ENCODE results near the gene HELZ2. TPM values are rescaled to one million over a fixed set of nuclear protein-coding genes. Genes with fewer than 3 reads are reported as not detected.

HELZ2 gene
- total RNA-seq, 2 experiments from 2014 or later: 139 to 285 TPM

DNA sequence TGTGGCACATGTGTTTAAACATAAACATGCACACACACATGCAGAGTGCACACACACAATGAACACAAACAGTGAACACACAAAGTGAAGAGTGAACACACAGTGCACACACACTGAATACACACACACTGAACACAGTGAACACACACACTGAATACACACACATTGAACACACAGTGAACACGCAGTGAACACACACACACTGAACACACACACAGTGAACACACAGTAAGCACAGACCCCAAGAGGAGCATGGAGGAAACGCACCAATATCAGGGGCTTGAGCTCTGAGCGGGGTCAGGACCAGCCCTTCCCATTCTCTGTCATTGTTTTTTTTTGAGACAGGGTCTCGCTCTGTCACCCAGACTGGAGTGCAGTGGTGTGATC, 17.1 kb upstream of the HELZ2 start:
- DNase-seq: no peak
- H3K27ac Mint-ChIP-seq: no peak overlapping the region
- peaks cover 25% of the 10 kb centered on the region for H3K36me3 Mint-ChIP-seq
- H3K27me3 Mint-ChIP-seq: no peaks in the 10 kb centered on the region
- CTCF ChIA-PET: no interaction called here
- no peak for ATAC-seq
- H3K4me1 Mint-ChIP-seq: no peaks in the 10 kb centered on the region
- H3K9me3 Mint-ChIP-seq (ENCODE audit: low read depth): no peaks in the 10 kb centered on the region
- no peak overlapping the region for H3K4me3 Mint-ChIP-seq

DNA sequence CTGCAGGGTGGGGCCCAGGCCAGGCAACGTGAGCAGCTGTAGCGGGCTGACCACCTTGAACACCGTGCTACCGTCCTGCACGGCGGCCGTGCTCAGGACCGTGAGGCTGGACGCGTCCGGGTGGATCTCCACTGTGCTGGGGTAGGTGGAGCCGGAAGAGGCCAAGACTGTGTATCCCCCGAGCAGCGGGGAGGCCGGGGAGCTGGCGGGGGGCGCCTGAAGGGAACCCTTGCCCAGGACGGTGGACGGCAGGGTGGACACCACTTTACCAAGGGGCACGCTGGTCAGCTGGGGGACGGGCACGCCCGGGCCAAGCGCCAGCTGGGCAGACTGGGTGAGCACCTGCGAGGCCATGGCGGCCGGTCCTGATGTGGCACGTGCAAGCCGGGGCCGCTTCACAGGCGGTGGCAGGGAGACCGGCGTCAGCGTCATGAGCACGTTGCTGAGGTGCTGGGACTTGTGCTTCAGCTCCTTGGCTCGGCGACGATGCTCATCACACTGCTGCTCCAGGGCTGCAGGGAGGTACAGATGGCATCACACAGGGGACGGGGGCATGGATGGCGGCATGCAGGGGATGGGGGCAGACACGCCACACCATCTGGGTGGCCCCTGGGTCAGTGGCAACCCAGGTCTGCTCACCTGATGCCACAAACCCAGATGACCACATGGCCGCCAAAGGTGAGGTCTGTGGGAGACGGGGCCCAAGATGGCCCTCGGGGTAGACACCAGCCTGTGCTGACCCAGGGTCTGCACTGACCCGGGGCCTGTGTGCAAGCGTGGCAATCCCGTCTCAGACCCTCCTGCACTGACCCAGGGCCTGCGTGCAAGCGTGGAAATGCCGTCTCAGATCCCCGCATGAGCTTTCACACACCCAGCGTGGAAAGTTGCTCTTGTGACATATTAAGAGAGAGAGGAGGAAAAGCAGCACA, 16.4 kb upstream of the HELZ2 start:
- CTCF ChIA-PET: no interaction called here
- no peak overlapping the region for H3K4me3 Mint-ChIP-seq
- H3K27me3 Mint-ChIP-seq: no peaks in the 10 kb centered on the region
- H3K4me1 Mint-ChIP-seq: no peaks in the 10 kb centered on the region
- no peaks in the 10 kb centered on the region for H3K9me3 Mint-ChIP-seq (ENCODE audit: low read depth)
- no peak overlapping the region for H3K27ac Mint-ChIP-seq
- ATAC-seq: no peak
- DNase-seq: no peak
- peaks cover 24% of the 10 kb centered on the region for H3K36me3 Mint-ChIP-seq

DNA sequence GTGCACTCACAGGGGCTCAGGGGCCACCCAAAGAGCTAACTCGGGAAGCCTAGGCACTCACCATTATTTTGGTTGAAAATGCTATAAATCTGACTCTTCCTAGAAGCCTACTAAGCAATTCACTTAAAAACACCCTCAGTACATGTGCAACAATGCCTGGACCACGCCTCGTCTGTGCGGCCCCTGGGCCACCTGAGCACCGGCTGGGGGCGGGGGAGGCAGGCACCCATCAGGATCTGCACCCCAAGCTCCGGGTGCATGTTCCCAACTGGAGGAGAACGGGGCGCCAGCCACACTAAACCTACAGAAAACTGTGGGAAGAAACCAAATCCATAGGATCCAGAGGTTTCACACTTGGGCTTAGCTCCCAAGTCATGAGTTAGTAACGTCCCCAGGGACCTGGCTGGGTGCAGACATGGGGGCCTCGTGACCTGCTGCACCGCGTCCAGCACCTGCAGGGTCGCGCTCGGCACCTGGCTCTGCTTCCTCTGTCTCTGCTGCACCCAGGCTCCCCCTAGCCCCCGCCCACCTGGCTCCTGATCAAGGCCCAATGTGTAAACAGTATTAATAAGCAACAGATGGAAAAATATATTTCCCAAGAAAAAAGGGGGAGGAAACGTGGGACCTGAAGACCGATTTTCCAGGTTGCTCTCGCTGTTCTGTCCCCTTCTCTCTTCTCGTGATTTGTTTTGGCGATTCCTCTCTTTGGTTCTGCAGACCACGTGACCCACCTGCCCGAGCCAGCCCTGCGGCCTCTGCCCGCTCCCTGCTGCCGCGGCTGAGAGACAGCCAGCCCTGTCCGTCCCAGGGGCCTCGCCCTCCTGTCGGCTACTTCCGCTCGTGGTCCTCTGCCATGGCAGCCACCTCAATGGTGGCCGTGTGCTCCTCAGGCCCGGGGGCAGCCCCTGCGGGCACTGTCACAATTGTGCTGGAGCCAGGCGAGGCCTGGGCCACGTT, 15.5 kb upstream of the HELZ2 start:
- CTCF ChIA-PET: interaction anchor here (1.7 kb wide), 1 partner anchor 94 kb away, joined by 3 read pairs; no protein-coding TSS in a partner anchor
- no peaks in the 10 kb centered on the region for H3K27me3 Mint-ChIP-seq
- ATAC-seq: no peak
- no peak overlapping the region for H3K27ac Mint-ChIP-seq
- no peak overlapping the region for H3K4me3 Mint-ChIP-seq
- no peaks in the 10 kb centered on the region for H3K9me3 Mint-ChIP-seq (ENCODE audit: low read depth)
- no peaks in the 10 kb centered on the region for H3K4me1 Mint-ChIP-seq
- DNase-seq: no peak
- H3K36me3 Mint-ChIP-seq: peaks cover 19% of the 10 kb centered on the region

DNA sequence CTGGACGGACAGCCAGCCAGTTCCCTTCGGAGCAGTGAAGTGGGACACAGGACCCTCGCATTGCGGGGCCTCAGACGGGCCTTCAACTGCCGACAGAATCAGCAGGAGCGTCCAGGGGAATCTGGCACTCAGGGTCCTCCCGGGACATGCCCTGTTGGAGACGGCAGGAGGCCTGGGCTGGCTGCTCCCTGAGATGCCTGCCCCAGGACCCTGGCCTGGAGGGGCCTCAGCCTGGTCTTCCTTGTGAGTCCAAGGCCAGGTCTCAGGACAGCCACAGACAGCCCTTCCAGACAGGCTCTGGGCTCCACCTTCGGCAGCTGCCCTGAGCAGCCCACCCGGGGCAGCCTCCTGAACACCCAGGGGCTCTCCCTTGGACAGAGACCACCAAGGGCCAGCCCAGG, 14.6 kb upstream of the HELZ2 start:
- DNase-seq (no peak), ATAC-seq (no peak)
- Mint-ChIP-seq H3K9me3 (ENCODE audit: low read depth) (no peaks in the 10 kb centered on the region), H3K4me3 (no peak overlapping the region), H3K36me3 (peaks cover 19% of the 10 kb centered on the region), H3K27me3 (peaks cover 4% of the 10 kb centered on the region), H3K27ac (no peak overlapping the region), H3K4me1 (no peaks in the 10 kb centered on the region)
- CTCF ChIA-PET: interaction anchor here (0.8 to 1.7 kb wide), 3 partner anchors 51 to 93 kb away, joined by 3 read pairs; partner anchors contain the start of gene PTK6

DNA sequence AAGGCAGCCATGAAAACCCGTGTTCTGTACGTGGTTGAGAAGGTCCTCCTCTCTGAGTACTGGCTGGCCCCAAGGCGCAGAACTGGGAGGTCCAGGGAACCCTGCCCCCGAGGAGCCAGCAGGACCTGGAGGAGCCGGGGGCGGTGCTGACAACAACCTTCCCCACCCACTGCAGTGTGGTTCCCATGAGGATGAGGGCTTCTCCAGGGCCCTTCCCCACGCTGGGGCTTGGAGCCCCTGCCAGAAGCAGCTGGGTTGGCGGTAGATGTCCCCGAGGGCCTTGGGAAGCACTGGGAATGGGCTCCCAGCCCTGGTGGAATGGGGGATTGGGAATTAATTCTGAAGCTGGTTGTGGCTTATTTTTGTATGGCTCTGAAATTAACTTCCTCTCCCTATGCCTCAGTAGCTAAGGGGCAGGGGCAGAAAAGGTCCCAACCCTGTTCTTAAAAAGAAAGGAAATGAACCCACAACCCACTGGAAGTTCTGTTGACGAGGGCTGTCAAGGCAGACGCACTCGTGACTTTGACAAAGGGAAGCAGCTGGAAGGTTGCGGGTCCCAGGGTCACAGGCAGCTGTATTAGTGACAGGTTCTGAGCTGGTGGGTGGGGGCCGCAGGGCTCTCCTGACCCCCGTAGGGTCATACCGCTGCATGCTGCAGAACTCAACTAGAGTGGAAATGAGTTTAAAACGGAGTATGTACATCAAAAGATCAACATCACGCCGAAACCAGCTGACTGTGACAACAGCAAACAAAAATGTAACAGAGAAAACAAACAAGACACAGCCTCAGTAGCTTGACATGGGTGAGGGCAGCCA, 13.9 kb upstream of the HELZ2 start:
- DNase-seq (no peak), ATAC-seq (no peak)
- Mint-ChIP-seq H3K9me3 (ENCODE audit: low read depth) (no peaks in the 10 kb centered on the region), H3K36me3 (peaks cover 13% of the 10 kb centered on the region), H3K27ac (no peak overlapping the region), H3K4me1 (no peaks in the 10 kb centered on the region), H3K4me3 (no peak overlapping the region), H3K27me3 (peaks cover 8% of the 10 kb centered on the region)
- CTCF ChIA-PET: interaction anchor here (0.8 to 1.7 kb wide), 3 partner anchors 50 to 92 kb away, joined by 3 read pairs; partner anchors contain the start of gene PTK6

DNA sequence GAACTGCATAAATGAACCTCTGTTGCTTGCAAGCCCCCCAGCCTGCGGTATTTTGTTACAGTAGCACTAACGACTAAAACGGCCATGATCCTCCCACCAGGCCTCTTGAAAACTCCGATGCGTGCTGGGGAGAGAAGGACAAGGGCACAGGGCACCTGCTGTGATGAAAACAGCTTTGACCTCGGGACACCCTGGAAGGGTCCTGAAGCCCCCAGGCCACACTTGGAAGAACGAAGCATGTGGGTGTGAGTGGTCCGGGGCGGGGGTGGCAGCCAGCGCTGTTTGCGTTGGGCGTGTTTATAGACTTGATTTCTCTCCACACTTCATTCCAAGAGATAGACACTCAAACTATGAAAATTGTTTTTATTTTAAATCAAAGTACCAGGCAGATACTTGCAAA, 13.2 kb upstream of the HELZ2 start:
- Mint-ChIP-seq H3K9me3 (ENCODE audit: low read depth) (no peaks in the 10 kb centered on the region), H3K36me3 (peaks cover 11% of the 10 kb centered on the region), H3K27me3 (peaks cover 13% of the 10 kb centered on the region), H3K4me3 (no peak overlapping the region), H3K27ac (no peak overlapping the region), H3K4me1 (no peaks in the 10 kb centered on the region)
- DNase-seq: no peak
- ATAC-seq: no peak
- CTCF ChIA-PET: no interaction called here

DNA sequence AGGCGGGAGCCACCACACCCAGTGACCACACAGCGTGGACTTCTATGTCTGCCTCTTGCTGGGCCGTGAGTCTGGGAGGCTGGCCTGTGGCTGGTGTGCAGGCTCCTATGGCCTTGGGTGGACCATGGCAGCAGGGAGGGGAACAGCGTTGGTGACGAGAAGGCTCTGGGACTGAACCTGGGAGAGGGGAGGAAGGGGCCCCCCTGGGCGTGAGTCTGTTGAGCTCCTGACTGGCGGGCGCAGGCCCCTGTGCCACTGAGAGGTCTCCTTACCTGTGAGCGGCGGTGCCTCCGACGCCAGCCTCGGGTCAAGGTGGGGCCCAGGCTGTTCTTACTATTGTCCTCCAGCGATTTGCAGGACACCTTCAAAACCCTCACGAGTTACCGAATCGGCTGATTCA, 12.8 kb upstream of the HELZ2 start:
- CTCF ChIA-PET: no interaction called here
- Mint-ChIP-seq H3K36me3 (peaks cover 9% of the 10 kb centered on the region), H3K27me3 (peaks cover 13% of the 10 kb centered on the region), H3K4me3 (no peak overlapping the region), H3K27ac (no peak overlapping the region), H3K9me3 (ENCODE audit: low read depth) (no peaks in the 10 kb centered on the region), H3K4me1 (no peaks in the 10 kb centered on the region)
- DNase-seq (no peak), ATAC-seq (no peak)

DNA sequence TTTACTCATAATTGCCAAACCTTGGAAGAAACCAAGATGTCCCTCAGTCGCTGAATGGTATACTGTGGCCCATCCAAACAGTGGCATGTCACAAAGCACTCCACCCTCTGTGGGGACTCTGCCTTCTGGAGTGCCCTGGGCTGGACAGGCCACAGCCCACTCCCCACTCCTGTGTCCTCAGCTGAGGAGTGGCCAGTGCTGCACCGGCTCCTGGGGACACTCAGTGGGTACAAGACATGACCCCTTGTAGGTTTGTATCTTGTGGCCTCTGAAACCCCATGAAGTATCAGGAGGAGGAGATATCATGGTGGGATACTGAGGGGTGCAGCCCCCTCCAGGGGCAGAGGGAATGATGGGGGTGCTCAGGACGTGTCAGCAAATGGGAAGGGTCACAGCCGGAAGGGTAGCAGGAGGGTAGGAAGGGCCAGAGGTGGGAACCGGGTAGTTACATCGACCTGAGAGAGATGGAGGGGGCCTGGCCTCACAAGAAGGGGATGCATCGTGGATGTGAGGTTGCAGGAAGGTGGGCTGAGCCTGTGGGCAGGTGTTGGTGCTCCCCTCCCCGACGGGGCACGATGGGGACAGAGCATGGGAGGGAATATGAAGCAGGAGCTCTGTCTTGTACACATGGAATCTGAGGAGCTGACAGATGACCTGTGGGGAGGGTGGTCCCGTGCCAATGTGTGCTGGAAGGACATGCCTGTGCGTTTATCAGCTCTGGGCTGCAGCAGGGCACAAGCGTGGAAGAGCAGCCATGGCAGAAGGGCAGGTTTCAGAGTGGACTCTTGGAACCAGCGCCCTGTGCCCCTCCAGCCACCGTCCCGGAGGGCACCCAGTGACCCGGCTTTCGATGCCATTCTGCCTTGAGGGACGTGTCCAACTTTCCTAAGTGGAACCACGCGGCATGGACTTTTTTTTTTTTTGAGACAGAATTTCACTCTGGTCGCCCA, 11.9 kb upstream of the HELZ2 start:
- H3K27me3 Mint-ChIP-seq: peaks cover 17% of the 10 kb centered on the region
- no peak for DNase-seq
- no peak for ATAC-seq
- H3K4me1 Mint-ChIP-seq: no peaks in the 10 kb centered on the region
- H3K27ac Mint-ChIP-seq: no peak overlapping the region
- no peak overlapping the region for H3K4me3 Mint-ChIP-seq
- peaks cover 6% of the 10 kb centered on the region for H3K36me3 Mint-ChIP-seq
- H3K9me3 Mint-ChIP-seq (ENCODE audit: low read depth): no peaks in the 10 kb centered on the region
- CTCF ChIA-PET: no interaction called here

DNA sequence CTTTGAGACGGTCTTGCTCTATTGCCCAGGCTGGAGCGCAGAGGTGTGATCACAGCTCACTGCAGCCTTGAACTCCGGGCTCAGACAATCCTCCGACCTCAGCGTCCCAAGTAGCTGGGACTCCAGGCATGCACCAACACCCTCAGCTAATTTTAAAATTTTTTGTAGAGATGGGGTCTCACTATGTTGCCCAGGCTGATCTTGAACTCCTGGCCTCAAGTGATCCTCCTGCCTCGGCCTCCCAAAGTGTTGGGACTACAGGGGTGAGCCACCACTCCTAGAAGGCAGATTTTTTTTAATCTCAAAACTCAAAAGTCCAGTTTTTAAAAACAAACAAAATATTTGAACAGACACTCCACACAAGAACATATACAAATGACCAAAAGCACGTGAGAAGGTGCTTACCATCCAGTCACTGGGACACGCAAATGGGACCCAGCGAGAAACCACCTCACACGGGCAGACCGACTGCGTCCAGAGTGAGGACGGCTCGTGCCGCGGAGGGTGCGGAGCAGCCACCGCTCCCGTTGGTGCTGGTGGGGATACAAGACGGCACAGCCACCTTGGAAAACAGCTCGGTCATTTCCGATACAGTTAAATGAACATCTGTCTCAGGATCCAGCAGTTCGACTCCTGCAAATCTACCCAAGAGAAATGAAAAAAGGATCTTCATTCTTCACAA, 8.5 kb upstream of the HELZ2 start:
- DNase-seq (no peak), ATAC-seq (no peak)
- H3K27me3 Mint-ChIP-seq: peaks cover 42% of the 10 kb centered on the region
- H3K4me1 Mint-ChIP-seq: no peaks in the 10 kb centered on the region
- no peak overlapping the region for H3K27ac Mint-ChIP-seq
- H3K9me3 Mint-ChIP-seq (ENCODE audit: low read depth): no peaks in the 10 kb centered on the region
- CTCF ChIA-PET: interaction anchor here (1.0 to 1.5 kb wide), 2 partner anchors 59 to 126 kb away, joined by 3 to 4 read pairs; partner anchors contain the start of gene ZGPAT
- H3K4me3 Mint-ChIP-seq: no peak overlapping the region
- H3K36me3 Mint-ChIP-seq: peaks cover 3% of the 10 kb centered on the region

DNA sequence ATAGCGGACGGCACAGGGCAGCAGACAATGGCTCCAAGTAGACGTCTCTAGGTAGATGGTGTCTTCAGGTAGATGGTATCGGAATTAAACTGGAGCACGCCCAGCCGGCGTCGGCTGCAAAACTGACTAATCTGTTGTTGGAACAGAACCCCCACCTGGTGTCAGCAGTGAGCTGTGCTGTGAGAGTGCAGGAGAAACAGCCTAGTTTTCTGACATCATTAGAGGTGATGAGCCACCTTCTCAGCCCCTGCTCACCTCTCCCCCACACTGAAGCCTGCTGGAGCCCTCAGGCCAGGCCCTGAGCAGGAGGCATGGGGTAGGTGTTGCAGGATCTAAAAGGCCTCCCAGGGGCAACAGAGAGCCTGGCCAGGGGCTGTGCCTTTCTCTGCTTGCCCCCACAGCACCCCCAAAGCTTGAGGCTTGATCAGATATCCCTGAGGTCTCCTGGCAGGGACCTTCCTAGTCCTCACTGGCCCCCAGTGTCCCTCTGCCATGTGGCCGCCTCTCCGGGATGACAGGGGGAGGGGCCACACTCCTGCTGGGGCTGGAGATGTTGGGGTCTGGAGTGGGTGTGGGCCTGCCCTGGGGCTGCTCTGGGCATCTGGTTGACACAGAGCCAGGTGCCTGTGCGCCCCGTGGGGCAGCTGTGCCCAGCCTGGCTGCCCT, 6.9 kb upstream of the HELZ2 start:
- no peaks in the 10 kb centered on the region for H3K4me1 Mint-ChIP-seq
- peaks cover 55% of the 10 kb centered on the region for H3K27me3 Mint-ChIP-seq
- peak; percentile 79 for DNase-seq
- CTCF ChIA-PET: interaction anchor here (0.7 to 0.8 kb wide), 2 partner anchors 77 to 284 kb away, joined by 3 read pairs; partner anchors contain the start of genes RTEL1 and TPD52L2
- H3K4me3 Mint-ChIP-seq: no peak overlapping the region
- H3K27ac Mint-ChIP-seq: no peak overlapping the region
- no peaks in the 10 kb centered on the region for H3K9me3 Mint-ChIP-seq (ENCODE audit: low read depth)
- ATAC-seq: peak; percentile 88
- H3K36me3 Mint-ChIP-seq: no peaks in the 10 kb centered on the region

DNA sequence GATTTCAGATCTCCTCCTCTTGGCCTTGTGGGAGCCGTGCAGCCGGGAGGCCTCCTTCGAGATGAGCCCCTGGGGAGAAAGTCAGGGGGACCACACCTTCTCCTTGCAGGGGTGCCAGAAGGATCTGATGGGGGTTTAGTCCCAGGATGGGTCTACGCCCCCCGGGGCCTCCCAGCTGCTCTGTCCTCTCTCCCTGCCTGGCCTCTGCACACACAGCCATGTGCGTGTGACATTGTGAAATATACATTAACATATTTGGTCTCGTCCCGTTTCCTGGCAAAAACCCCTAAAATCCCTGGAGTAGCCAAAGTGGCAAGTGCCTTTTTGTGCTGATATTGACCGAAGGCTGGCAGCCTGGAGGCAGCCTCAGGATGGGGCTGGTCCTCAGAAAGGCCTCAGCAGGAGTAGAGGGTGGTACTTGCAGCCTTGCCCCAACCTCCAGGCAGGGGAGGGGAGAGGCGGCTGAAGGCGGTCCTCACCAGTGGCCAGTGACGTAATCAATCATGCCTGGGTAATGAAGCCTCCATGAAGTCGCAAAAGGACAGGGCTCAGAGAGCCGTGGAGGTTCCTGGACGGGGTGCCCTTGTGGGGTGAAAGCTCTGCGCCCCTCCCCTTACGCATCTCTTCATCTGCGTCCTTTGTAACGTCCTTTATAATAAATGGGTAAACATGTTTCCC, 5.1 kb upstream of the HELZ2 start:
- CTCF ChIA-PET: interaction anchor here (1.0 kb wide), 1 partner anchor 10 kb away, joined by 3 read pairs; no protein-coding TSS in a partner anchor
- no peaks in the 10 kb centered on the region for H3K36me3 Mint-ChIP-seq
- peaks cover 63% of the 10 kb centered on the region for H3K27me3 Mint-ChIP-seq
- H3K4me1 Mint-ChIP-seq: no peaks in the 10 kb centered on the region
- no peak overlapping the region for H3K27ac Mint-ChIP-seq
- DNase-seq: no peak
- no peaks in the 10 kb centered on the region for H3K9me3 Mint-ChIP-seq (ENCODE audit: low read depth)
- ATAC-seq: no peak
- no peak overlapping the region for H3K4me3 Mint-ChIP-seq
